IMR-90 (cell line): ENCODE results near the gene UBE2C. TPM values are rescaled to one million over a fixed set of nuclear protein-coding genes. Genes with fewer than 3 reads are reported as not detected.

Source experiments
- ATAC-seq: fragments of 200-7000 bp; cut with Tn5 transposase; 2 replicates; pipeline ENCODE4 v1.9.1; 2020; ENCODE audit warnings: low read depth, mild to moderate bottlenecking, moderate library complexity
- BruUV-seq: library from RNA; stranded (reverse); fragments of 400-500 nt; replicated peaks from 2 replicates; lab custom pipeline; 2021; lab: Mats Ljungman, UMichigan
- CTCF ChIA-PET: fragments of 300-600 bp; formaldehyde crosslinking; extraction: SDS; loops from one replicate; lab custom pipeline; 2021; ENCODE audit warnings: antibody characterized with exemption; lab: Yijun Ruan, JAX
- POLR2A ChIA-PET: fragments of 300-600 bp; sonication (Branson Sonifier 250); formaldehyde crosslinking; loops from one replicate; lab custom pipeline; 2022; ENCODE audit warnings: antibody characterized with exemption; ENCODE audit not compliant: unreplicated experiment; lab: Charles Lee
- DNase-seq: peaks from one replicate; pipeline ENCODE4 v3.0.0; 2013
- H2AFZ ChIP-seq: replicated peaks from 2 replicates; pipeline ENCODE3; 2013; ENCODE audit warnings: low read length, mild to moderate bottlenecking; ENCODE audit not compliant: poor library complexity
- H2AK5ac ChIP-seq: 2 replicates; pipeline ENCODE4 v1.6.1; 2013; ENCODE audit warnings: low read depth, low read length, inconsistent platforms
- H2AK9ac ChIP-seq: replicated peaks from 2 replicates; pipeline ENCODE3; 2013; ENCODE audit warnings: mild to moderate bottlenecking, low read depth, low read length, moderate library complexity; ENCODE audit not compliant: poor library complexity
- H2BK120ac ChIP-seq: 2 replicates; pipeline ENCODE4 v1.6.1; 2013; ENCODE audit warnings: low read depth, low read length, inconsistent platforms
- H2BK15ac ChIP-seq: 3 replicates; pipeline ENCODE4 v1.6.1; 2013; ENCODE audit warnings: low read depth, low read length, inconsistent platforms
- H2BK20ac ChIP-seq: 2 replicates; pipeline ENCODE4 v1.6.1; 2013; ENCODE audit warnings: low read depth, mild to moderate bottlenecking, inconsistent platforms, low read length, moderate library complexity
- H2BK5ac ChIP-seq: 2 replicates; pipeline ENCODE4 v1.6.1; 2013; ENCODE audit warnings: mild to moderate bottlenecking, low read depth, low read length, inconsistent platforms; ENCODE audit not compliant: poor library complexity, severe bottlenecking
- H3K14ac ChIP-seq: replicated peaks from 2 replicates; pipeline ENCODE4 v1.6.1; 2013; ENCODE audit warnings: low read depth, low read length, inconsistent platforms
- H3K18ac ChIP-seq: 2 replicates; pipeline ENCODE4 v1.6.1; 2013; ENCODE audit warnings: low read depth, low read length, control low read depth
- H3K23ac ChIP-seq: 2 replicates; pipeline ENCODE4 v1.6.1; 2013; ENCODE audit warnings: low read depth, low read length, inconsistent platforms
- H3K27ac ChIP-seq: 2 replicates; pipeline ENCODE4 v1.5.1; 2013; ENCODE audit warnings: mild to moderate bottlenecking, control low read depth, low read length; ENCODE audit not compliant: insufficient read depth
- H3K27me3 ChIP-seq: 2 replicates; pipeline ENCODE4 v1.6.1; 2013; ENCODE audit warnings: low read length; ENCODE audit not compliant: control insufficient read depth, insufficient read depth
- H3K36me3 ChIP-seq: 2 replicates; pipeline ENCODE4 v1.6.1; 2013; ENCODE audit warnings: low read length, mixed read lengths; ENCODE audit not compliant: control insufficient read depth, insufficient read depth
- H3K4ac ChIP-seq: 2 replicates; pipeline ENCODE4 v1.6.1; 2013; ENCODE audit warnings: low read depth, low read length, inconsistent platforms
- H3K4me1 ChIP-seq: 2 replicates; pipeline ENCODE4 v1.6.1; 2013; ENCODE audit warnings: low read length, mixed read lengths; ENCODE audit not compliant: control insufficient read depth, insufficient read depth
- H3K4me2 ChIP-seq: 2 replicates; pipeline ENCODE4 v1.6.1; 2013; ENCODE audit warnings: low read depth, mild to moderate bottlenecking, control low read depth, low read length, moderate library complexity
- H3K4me3 ChIP-seq: 2 replicates; pipeline ENCODE4 v1.5.1; 2013; ENCODE audit warnings: low read depth, mild to moderate bottlenecking, control low read depth, low read length, moderate library complexity; ENCODE audit not compliant: insufficient read depth
- H3K56ac ChIP-seq: 2 replicates; pipeline ENCODE4 v1.6.1; 2013; ENCODE audit warnings: low read length, inconsistent platforms; ENCODE audit not compliant: insufficient read depth; ENCODE audit errors: extremely low read depth
- H3K79me1 ChIP-seq, 2 experiments: 2 replicates each; pipeline ENCODE4 v1.6.1; 2013; ENCODE audit warnings: low read length in 2 of 2, inconsistent platforms in 1 of 2, low read depth in 1 of 2
- H3K9ac ChIP-seq: 2 replicates; pipeline ENCODE4 v1.6.1; 2013; ENCODE audit warnings: low read depth, low read length, control low read depth
- H3K9me1 ChIP-seq: 2 replicates; pipeline ENCODE4 v1.6.1; 2013; ENCODE audit warnings: low read length, inconsistent platforms; ENCODE audit not compliant: insufficient read depth
- H3K9me3 ChIP-seq: 2 replicates; pipeline ENCODE4 v1.6.1; 2013; ENCODE audit warnings: low read length; ENCODE audit not compliant: control insufficient read depth, insufficient read depth
- H4K20me1 ChIP-seq: 2 replicates; pipeline ENCODE4 v1.6.1; 2013; ENCODE audit warnings: low read length, inconsistent platforms; ENCODE audit not compliant: insufficient read depth
- H4K5ac ChIP-seq: 2 replicates; pipeline ENCODE4 v1.6.1; 2013; ENCODE audit warnings: mild to moderate bottlenecking, low read depth, low read length, control low read depth
- H4K8ac ChIP-seq, 2 experiments: 2 replicates each; pipeline ENCODE4 v1.6.1; 2013; ENCODE audit warnings: low read depth in 2 of 2, low read length in 2 of 2, control low read depth in 1 of 2, inconsistent platforms in 1 of 2
- H4K91ac ChIP-seq: 2 replicates; pipeline ENCODE4 v1.6.1; 2013; ENCODE audit warnings: low read depth, low read length, inconsistent platforms; ENCODE audit not compliant: insufficient read depth
- BHLHE40 ChIP-seq: fragments of 150-350 bp; IDR thresholded peaks from 2 replicates; pipeline ENCODE4 v1.6.1; 2016; ENCODE audit warnings: mild to moderate bottlenecking, low read depth, low read length
- CEBPB ChIP-seq: IDR thresholded peaks from 2 replicates; pipeline ENCODE4 v1.6.1; 2012; ENCODE audit warnings: low read depth, low read length, improper control_type of control experiment
- CHD1 ChIP-seq: IDR thresholded peaks from 2 replicates; pipeline ENCODE4 v1.6.1; 2012; ENCODE audit warnings: low read depth, low read length, improper control_type of control experiment
- FOS ChIP-seq: fragments of 150-350 bp; IDR thresholded peaks from 2 replicates; pipeline ENCODE4 v1.6.1; 2016; ENCODE audit warnings: low read depth, low read length
- MAFK ChIP-seq: IDR thresholded peaks from 2 replicates; pipeline ENCODE4 v1.6.1; 2012; ENCODE audit warnings: low read depth, low read length, improper control_type of control experiment
- MAZ ChIP-seq: IDR thresholded peaks from 2 replicates; pipeline ENCODE4 v1.6.1; 2012; ENCODE audit warnings: low read depth, mild to moderate bottlenecking, low read length, improper control_type of control experiment, moderate library complexity, borderline replicate concordance
- MXI1 ChIP-seq: IDR thresholded peaks from 2 replicates; pipeline ENCODE4 v1.6.1; 2012; ENCODE audit warnings: low read depth, mild to moderate bottlenecking, low read length, moderate library complexity, borderline replicate concordance
- NFE2L2 ChIP-seq: fragments of 150-350 bp; IDR thresholded peaks from 2 replicates; pipeline ENCODE4 v1.6.1; 2016; ENCODE audit warnings: low read depth, mild to moderate bottlenecking, low read length
- RAD21 ChIP-seq: IDR thresholded peaks from 2 replicates; pipeline ENCODE4 v1.6.1; 2012; ENCODE audit warnings: low read length, improper control_type of control experiment
- RCOR1 ChIP-seq: IDR thresholded peaks from 2 replicates; pipeline ENCODE4 v1.6.1; 2012; ENCODE audit warnings: mild to moderate bottlenecking, low read length, improper control_type of control experiment; ENCODE audit not compliant: insufficient replicate concordance
- RFX5 ChIP-seq: IDR thresholded peaks from 2 replicates; pipeline ENCODE4 v1.8.0; 2012; ENCODE audit warnings: low read depth, mild to moderate bottlenecking, low read length, moderate library complexity
- WGBS, 2 experiments: methylation state at CpG; one replicate each; pipeline versions ENCODE4 v1.1.5 to v1.1.7; 2013; ENCODE audit warnings: missing lambda C conversion rate in 2 of 2; ENCODE audit not compliant: insufficient read length in 1 of 2; ENCODE audit errors: extremely low coverage in 2 of 2; 5-methylcytosine and 5-hydroxymethylcytosine counted together
- dilution Hi-C: fragments of 300-500 bp; cut with HindIII; formaldehyde crosslinking; loops from one replicate; pipeline ENCODE4 v1.14.3; 2018; ENCODE audit warnings: low sequenced_read_pairs; ENCODE audit not compliant: unreplicated experiment
- in situ Hi-C: fragments of 300-500 bp; cut with MboI; formaldehyde crosslinking; loops from 3 replicates; pipeline ENCODE4 v1.14.3; 2019; ENCODE audit warnings: low sequenced_read_pairs, inconsistent platforms, mixed read lengths
- intact Hi-C: fragments of 100-400 bp; cut with micrococcal nuclease; formaldehyde crosslinking; loops from 2 replicates; pipeline ENCODE4 v1.10.0; 2022
- polyA plus RNA-seq, 3 experiments: library from polyadenylated mRNA; depleted of rRNA; stranded (reverse); fragments of >200 nt; gene quantifications; 2 replicates each; pipeline ENCODE4 v1.2.3, GENCODE V29; 2012; ENCODE audit warnings: low replicate concordance in 1 of 3
- total RNA-seq: library from RNA; depleted of rRNA; stranded (reverse); fragments of >200 nt; gene quantifications from 2 replicates; pipeline ENCODE4 v1.2.3, GENCODE V29; 2012
- TF ChIP-seq, protein P1 (sequence below): fragments of 150-350 bp; IDR thresholded peaks from 2 replicates; pipeline ENCODE4 v1.6.1; 2016; ENCODE audit warnings: low read depth, mild to moderate bottlenecking, low read length, moderate library complexity, borderline replicate concordance
- TF ChIP-seq, protein P2 (sequence below): fragments of 150-350 bp; IDR thresholded peaks from 2 replicates; pipeline ENCODE4 v1.6.1; 2017; ENCODE audit warnings: mild to moderate bottlenecking, antibody characterized with exemption, low read length, low read depth
- TF ChIP-seq, protein P3 (sequence below): conservative IDR thresholded peaks from 2 replicates; pipeline ENCODE4 v1.5.1; 2012; ENCODE audit warnings: mild to moderate bottlenecking, low read depth, low read length, improper control_type of control experiment

The UBE2C gene
- total and polyA plus RNA-seq, 2 of the 4 experiments (the other 2 are of a cell fraction), result 43.4 to 120 TPM

DNA sequence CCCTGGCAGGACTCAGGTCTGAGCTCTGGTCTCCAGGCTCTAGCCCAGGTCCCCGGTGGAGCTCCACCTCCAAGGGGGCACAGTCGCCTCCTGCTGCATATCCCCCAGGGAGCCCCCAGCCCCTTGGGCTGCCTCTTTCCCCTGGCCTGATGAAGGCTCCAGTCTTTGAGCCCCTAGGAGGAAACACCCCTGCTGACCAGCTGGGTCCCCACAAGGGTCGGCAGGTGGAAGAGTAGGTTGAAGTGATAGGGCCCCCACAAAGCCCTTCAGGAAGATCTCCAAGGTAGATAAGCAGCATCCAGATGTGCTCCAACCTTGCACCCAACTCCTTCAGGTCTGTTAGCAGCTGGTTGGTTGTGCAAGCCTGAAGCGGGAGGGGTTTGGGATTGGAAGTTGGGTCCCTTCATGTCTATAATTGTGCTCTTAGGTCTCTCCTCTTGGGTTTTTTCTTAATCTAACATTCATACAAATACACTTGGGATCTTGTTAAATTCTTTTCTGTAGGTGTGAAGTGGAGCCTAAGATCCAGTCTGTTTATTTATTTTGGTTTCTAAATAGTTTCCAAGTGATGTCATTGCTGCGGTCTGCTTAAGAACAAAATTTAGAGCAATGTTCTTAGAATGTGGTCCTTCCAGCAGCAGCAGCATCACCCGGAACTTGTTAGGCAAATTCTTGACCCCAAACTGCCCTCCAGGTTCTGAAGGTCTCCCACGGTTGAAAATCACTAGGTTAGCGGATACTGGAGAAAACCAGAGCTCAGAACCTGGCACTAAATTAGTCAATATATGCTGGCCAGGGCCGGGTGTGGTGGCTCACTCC is 5.1 kb downstream of the UBE2C start:
- H3K4ac ChIP-seq, result no peak overlapping the region
- peaks cover 19 to 39% of the 10 kb centered on the region in 2 experiments for H3K79me1 ChIP-seq
- WGBS, 2 experiments, result 50% methylated on average over 3 of the region's 9 CpGs; no CpG with 5 or more reads in 1 of the 2 experiments
- H3K36me3 ChIP-seq, result no peaks in the 10 kb centered on the region; the same call in 1 of the 2 replicates
- ChIA-PET CTCF (no interaction called here), POLR2A (no interaction called here)
- no peak overlapping the region for H2AK5ac ChIP-seq
- H3K9me1 ChIP-seq, result peaks cover 12% of the 10 kb centered on the region; the same call in 1 of the 2 replicates
- H4K8ac ChIP-seq, result no peak overlapping the region
- H3K27ac ChIP-seq, result no peak overlapping the region
- no peak overlapping the region for H3K18ac ChIP-seq
- H4K91ac ChIP-seq, result no peak overlapping the region
- no peak overlapping the region for H2AK9ac ChIP-seq
- no peak overlapping the region for H2BK5ac ChIP-seq
- no peak overlapping the region for H3K56ac ChIP-seq
- no peaks in the 10 kb centered on the region for H3K9me3 ChIP-seq
- H3K9ac ChIP-seq, result no peak overlapping the region
- H3K4me2 ChIP-seq, result no peak overlapping the region; the same call in 1 of the 2 replicates
- H3K4me3 ChIP-seq, result no peak overlapping the region
- dilution Hi-C loops (no loop called here), in situ Hi-C loops (no loop called here), intact Hi-C loops (no loop called here)
- H3K14ac ChIP-seq, result no peak overlapping the region
- BruUV-seq, result no TSS peak
- no peaks in the 10 kb centered on the region; the same call in 1 of the 2 replicates for H3K27me3 ChIP-seq
- DNase-seq, result peak; percentile 81
- no peak overlapping the region for H2BK15ac ChIP-seq
- H4K5ac ChIP-seq, result no peak overlapping the region
- no peak overlapping the region for H2BK20ac ChIP-seq
- H2AFZ ChIP-seq, result no peak overlapping the region
- peaks cover 12% of the 10 kb centered on the region; the same call in 1 of the 2 replicates for H4K20me1 ChIP-seq
- peaks cover 18% of the 10 kb centered on the region for H3K4me1 ChIP-seq
- ATAC-seq, result peak; percentile 54
- peak; percentile 59; the same call in 1 of the 2 replicates for TF ChIP-seq CEBPB
- TF ChIP-seq FOS, result peak; percentile 23; the same call in 1 of the 2 replicates
- no peak for TF ChIP-seq MAZ
- TF ChIP-seq, protein P1, sequence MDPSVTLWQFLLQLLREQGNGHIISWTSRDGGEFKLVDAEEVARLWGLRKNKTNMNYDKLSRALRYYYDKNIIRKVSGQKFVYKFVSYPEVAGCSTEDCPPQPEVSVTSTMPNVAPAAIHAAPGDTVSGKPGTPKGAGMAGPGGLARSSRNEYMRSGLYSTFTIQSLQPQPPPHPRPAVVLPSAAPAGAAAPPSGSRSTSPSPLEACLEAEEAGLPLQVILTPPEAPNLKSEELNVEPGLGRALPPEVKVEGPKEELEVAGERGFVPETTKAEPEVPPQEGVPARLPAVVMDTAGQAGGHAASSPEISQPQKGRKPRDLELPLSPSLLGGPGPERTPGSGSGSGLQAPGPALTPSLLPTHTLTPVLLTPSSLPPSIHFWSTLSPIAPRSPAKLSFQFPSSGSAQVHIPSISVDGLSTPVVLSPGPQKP, result no peak
- TF ChIP-seq MXI1, result no peak
- TF ChIP-seq, protein P2, sequence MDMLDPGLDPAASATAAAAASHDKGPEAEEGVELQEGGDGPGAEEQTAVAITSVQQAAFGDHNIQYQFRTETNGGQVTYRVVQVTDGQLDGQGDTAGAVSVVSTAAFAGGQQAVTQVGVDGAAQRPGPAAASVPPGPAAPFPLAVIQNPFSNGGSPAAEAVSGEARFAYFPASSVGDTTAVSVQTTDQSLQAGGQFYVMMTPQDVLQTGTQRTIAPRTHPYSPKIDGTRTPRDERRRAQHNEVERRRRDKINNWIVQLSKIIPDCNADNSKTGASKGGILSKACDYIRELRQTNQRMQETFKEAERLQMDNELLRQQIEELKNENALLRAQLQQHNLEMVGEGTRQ, result no peak
- no peak for TF ChIP-seq RFX5
- no peak for TF ChIP-seq MAFK
- TF ChIP-seq RCOR1, result no peak
- no peak for TF ChIP-seq RAD21
- TF ChIP-seq, protein P3, sequence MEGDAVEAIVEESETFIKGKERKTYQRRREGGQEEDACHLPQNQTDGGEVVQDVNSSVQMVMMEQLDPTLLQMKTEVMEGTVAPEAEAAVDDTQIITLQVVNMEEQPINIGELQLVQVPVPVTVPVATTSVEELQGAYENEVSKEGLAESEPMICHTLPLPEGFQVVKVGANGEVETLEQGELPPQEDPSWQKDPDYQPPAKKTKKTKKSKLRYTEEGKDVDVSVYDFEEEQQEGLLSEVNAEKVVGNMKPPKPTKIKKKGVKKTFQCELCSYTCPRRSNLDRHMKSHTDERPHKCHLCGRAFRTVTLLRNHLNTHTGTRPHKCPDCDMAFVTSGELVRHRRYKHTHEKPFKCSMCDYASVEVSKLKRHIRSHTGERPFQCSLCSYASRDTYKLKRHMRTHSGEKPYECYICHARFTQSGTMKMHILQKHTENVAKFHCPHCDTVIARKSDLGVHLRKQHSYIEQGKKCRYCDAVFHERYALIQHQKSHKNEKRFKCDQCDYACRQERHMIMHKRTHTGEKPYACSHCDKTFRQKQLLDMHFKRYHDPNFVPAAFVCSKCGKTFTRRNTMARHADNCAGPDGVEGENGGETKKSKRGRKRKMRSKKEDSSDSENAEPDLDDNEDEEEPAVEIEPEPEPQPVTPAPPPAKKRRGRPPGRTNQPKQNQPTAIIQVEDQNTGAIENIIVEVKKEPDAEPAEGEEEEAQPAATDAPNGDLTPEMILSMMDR, result no peak
- TF ChIP-seq NFE2L2, result no peak
- no peak for TF ChIP-seq BHLHE40
- TF ChIP-seq CHD1, result no peak
- H3K23ac ChIP-seq, result no peak overlapping the region
- no peak overlapping the region for H2BK120ac ChIP-seq
